RWPE2 (cell line): ENCODE data around the gene EIF3F.

Source experiments
- ATAC-seq: fragments of 200-7000 bp; cut with Tn5 transposase; 3 replicates; pipeline ENCODE4 v1.9.1; 2021; ENCODE audit warnings: low read depth
- DNase-seq: peaks from one replicate; pipeline ENCODE4 v3.0.0-alpha.2; 2020; ENCODE audit warnings: low spot score
- H3K27ac ChIP-seq: fragments of 450-650 bp; 2 replicates; pipeline ENCODE4 v1.5.1; 2017; ENCODE audit warnings: mild to moderate bottlenecking; ENCODE audit not compliant: poor library complexity, severe bottlenecking
- H3K27me3 ChIP-seq: fragments of 250-450 bp; sonication (Bioruptor Pico); 2 replicates; pipeline ENCODE4 v1.5.1; 2021; ENCODE audit warnings: mild to moderate bottlenecking, moderate library complexity; ENCODE audit not compliant: insufficient read depth, poor library complexity, severe bottlenecking
- H3K36me3 ChIP-seq: fragments of 250-450 bp; sonication (Bioruptor Pico); 2 replicates; pipeline ENCODE4 v1.5.1; 2020; ENCODE audit warnings: low read depth, mild to moderate bottlenecking, moderate library complexity
- H3K4me1 ChIP-seq: fragments of 250-450 bp; sonication (Bioruptor Pico); 2 replicates; pipeline ENCODE4 v1.5.1; 2021; ENCODE audit warnings: mild to moderate bottlenecking, moderate library complexity; ENCODE audit not compliant: insufficient read depth, poor library complexity, severe bottlenecking
- H3K4me3 ChIP-seq: fragments of 250-450 bp; sonication (Bioruptor Pico); 2 replicates; pipeline ENCODE4 v1.5.1; 2021; ENCODE audit warnings: mild to moderate bottlenecking, moderate library complexity; ENCODE audit not compliant: severe bottlenecking
- H3K9me3 ChIP-seq: fragments of 250-450 bp; sonication (Bioruptor Pico); 2 replicates; pipeline ENCODE4 v1.5.1; 2021; ENCODE audit warnings: mild to moderate bottlenecking, moderate library complexity; ENCODE audit not compliant: severe bottlenecking
- TF ChIP-seq, protein P1 (sequence below): fragments of 450-650 bp; IDR thresholded peaks from one replicate; pipeline ENCODE4 v1.5.1; 2017; ENCODE audit warnings: mild to moderate bottlenecking, moderate library complexity; ENCODE audit not compliant: poor library complexity, severe bottlenecking

EIF3F gene, protein sequence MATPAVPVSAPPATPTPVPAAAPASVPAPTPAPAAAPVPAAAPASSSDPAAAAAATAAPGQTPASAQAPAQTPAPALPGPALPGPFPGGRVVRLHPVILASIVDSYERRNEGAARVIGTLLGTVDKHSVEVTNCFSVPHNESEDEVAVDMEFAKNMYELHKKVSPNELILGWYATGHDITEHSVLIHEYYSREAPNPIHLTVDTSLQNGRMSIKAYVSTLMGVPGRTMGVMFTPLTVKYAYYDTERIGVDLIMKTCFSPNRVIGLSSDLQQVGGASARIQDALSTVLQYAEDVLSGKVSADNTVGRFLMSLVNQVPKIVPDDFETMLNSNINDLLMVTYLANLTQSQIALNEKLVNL

GRCh38 chr11:7986768-7987559 lies at the start of gene EIF3F:
Gene EIF3F (plus strand): TSS chr11:7987337. CDS start chr11:7987353, 16 bp downstream.
- Histone ChIP-seq H3K36me3 (peaks cover 38% of the 10 kb centered on the region), H3K9me3 (no peaks in the 10 kb centered on the region), H3K4me1 (peaks cover 13% of the 10 kb centered on the region), H3K4me3 (peak within 1 kb of the TSS; percentile 63), H3K27me3 (no peaks in the 10 kb centered on the region), H3K27ac (peak within 1 kb of the TSS; percentile 34)
- peak; percentile 98 for ATAC-seq
- DNase-seq: peak; percentile 88
- TF ChIP-seq, protein P1, sequence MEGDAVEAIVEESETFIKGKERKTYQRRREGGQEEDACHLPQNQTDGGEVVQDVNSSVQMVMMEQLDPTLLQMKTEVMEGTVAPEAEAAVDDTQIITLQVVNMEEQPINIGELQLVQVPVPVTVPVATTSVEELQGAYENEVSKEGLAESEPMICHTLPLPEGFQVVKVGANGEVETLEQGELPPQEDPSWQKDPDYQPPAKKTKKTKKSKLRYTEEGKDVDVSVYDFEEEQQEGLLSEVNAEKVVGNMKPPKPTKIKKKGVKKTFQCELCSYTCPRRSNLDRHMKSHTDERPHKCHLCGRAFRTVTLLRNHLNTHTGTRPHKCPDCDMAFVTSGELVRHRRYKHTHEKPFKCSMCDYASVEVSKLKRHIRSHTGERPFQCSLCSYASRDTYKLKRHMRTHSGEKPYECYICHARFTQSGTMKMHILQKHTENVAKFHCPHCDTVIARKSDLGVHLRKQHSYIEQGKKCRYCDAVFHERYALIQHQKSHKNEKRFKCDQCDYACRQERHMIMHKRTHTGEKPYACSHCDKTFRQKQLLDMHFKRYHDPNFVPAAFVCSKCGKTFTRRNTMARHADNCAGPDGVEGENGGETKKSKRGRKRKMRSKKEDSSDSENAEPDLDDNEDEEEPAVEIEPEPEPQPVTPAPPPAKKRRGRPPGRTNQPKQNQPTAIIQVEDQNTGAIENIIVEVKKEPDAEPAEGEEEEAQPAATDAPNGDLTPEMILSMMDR: peak; percentile 97

GRCh38 chr11:7941146-7941545 lies 46.0 kb upstream of the EIF3F start:
- DNase-seq: no peak
- Histone ChIP-seq H3K9me3 (peaks cover 6% of the 10 kb centered on the region), H3K36me3 (no peaks in the 10 kb centered on the region), H3K4me1 (no peaks in the 10 kb centered on the region), H3K27me3 (no peaks in the 10 kb centered on the region), H3K4me3 (no peak overlapping the region), H3K27ac (no peak overlapping the region)
- no peak for ATAC-seq
- TF ChIP-seq, protein P1: no peak

DNA sequence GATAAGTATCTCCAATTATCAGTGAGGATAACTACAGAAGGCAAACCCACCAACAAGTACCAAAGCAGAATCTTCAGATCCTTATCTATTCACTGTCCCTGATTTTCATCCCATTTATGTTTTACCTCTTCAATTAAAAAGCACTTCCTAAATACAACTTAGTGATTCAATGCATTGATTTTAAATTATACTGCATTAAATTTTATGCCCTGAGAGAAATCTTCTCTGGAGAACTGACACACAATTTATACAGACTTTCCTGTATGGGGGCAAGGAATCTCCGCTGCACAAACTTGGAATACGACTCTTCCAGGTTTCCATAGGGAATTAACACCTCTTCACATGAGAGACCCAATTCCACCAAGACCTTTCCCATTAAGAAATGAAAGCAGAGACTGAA lies 45.5 kb upstream of the EIF3F start, which contains the start of gene OR10A3:
OR10A3 (minus strand) TSS at position 101 of the 400 bp plus-strand sequence. CDS start 2,188 bp downstream, outside the sequence.
- Histone ChIP-seq H3K36me3 (no peaks in the 10 kb centered on the region), H3K4me1 (no peaks in the 10 kb centered on the region), H3K4me3 (no peak within 1 kb of the TSS), H3K27ac (no peak within 1 kb of the TSS), H3K9me3 (peaks cover 6% of the 10 kb centered on the region), H3K27me3 (no peaks in the 10 kb centered on the region)
- no peak for ATAC-seq
- TF ChIP-seq, protein P1: no peak
- no peak for DNase-seq

- TF ChIP-seq, protein P1: no peak
- Histone ChIP-seq H3K4me3 (no peak overlapping the region), H3K27me3 (no peaks in the 10 kb centered on the region), H3K27ac (no peak overlapping the region), H3K4me1 (no peaks in the 10 kb centered on the region), H3K36me3 (no peaks in the 10 kb centered on the region), H3K9me3 (peaks cover 6% of the 10 kb centered on the region)
- ATAC-seq (no peak), DNase-seq (no peak)
Observed at GRCh38 chr11:7944123-7944522, 43.0 kb upstream of the EIF3F start.
